ENCODE data around the gene B4GALT1. TPM values are rescaled to one million over a fixed set of nuclear protein-coding genes. Genes with fewer than 3 reads are reported as not detected.

B4GALT1 gene
- total RNA-seq, 1 experiment from 2014 or later = 69.6 TPM

DNA sequence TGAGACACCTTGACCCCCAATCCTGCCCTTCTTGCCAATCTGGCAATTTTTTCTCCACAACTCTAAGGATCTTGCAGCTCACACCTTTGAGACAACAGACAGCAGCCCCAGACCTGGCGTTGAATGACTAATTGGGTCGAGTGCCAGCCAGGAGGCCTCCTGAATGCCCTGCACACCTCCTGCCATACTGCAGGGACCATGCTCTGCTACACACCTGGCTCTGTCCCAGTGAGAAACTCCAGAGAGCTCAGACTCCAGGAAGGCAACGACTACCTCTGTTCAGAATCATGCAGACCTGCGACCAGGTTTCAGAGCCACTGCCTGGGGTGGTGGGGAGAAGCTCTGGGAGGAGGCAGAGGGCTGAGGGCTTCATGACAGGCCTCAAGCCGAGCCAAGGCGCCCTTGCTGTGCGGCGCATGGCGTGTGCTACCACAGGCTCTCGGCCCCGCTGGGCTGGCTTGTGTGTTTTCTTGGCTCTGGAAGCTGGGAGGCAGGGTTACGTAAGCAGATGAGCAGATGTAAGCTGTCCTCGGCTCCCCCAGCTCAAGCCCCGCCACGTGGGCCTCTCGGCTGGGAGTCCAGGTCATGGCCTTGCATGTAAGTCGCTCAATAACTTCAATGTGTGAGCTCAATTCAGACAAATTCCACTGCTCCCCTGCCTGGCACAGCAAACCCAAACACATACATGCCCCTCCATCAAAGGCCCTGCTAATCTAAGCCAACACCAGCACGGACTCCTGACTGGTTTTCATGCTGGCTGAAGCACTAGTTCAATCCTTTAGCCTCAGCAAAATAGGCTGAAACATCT, 27.5 kb downstream of the B4GALT1 start:
- DNase-seq (ENCODE audit: low read depth) = no peak

DNA sequence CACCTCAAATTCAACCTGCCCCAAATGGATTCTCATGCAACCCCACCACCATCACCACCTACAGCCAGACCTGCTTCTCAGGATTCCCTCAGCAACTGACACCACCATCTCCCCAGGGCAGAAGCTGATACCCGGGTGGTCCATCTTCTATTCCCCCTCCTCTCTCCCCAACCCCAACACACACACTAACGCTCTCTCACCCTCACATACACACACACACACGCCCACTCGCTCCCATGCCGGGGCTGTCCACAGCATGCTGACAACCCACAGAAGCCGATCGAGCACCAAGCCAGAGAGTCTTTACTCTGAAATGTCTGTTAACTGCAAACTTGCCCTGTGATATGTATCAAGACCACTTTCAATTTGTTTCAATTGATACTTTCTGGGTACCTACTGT, 28.4 kb downstream of the B4GALT1 start:
- DNase-seq (ENCODE audit: low read depth) = no peak

DNA sequence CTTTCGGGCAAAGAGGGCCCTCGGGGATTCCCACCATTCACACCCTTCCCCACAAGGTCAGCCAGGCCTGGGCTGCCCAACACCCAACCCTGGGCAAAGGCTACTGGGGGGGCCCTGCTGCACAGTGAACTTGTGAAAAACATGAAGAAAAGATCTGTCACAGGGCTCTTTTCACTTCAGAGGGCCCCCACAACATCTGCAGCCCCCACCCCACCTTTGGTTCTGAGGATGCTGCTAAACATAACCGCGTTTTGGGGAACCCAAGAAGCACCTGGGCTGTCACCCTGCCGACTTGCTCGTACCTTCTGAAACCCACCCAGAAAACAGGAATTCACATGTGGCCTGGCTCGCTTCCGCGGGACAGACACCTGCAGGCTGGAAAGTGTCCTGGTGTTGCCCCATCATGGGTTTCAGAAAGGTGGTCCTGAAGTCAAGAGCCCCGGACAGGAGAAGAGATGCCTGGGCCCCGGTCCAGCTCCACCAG, 29.3 kb downstream of the B4GALT1 start:
- DNase-seq (ENCODE audit: low read depth) = no peak

DNA sequence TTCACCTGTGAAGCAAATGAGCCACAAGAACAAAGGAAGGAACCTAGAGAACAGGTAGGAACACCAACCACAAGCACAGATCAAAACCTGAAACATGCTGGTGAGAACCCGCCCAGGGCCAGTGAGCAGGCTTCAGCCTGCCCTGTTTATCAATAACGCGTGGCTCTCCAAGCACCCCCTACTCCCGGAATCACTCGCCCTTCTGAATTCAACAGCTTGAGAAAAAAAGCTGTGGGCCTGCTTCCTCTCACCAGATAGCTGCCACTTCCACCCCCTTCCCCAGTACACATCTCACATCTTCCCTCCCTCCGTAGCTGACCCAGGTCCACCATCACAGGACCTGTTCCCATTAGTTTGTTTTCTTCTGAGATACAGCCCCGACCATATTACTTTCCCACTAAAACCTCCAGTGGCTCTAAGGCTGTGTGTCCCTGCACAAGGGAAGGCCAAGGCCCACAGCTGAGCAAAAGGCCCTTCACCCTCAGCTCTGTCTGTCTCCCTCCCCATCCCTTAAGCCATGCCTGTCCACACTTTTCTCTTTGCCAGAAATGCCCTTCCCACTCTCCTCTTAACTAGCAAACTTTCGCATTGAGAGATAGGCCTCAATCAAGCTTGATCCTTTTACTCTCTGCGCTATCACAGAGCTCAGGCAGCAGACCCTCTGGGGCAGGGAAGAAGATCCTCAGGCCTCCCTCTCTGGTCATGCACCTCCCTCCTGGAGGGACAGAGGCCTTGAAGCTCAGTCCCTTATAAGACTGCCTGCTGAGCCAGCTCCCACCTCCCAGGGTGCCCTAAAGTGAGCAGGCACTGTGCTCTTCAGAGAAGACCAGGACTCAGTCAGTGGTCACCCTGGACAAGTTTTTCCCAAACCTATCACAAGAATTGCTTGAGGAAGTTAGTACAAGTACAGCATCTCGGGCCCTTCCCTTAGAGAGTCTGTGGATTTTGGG, 30.1 kb downstream of the B4GALT1 start:
- no peak for DNase-seq (ENCODE audit: low read depth)

DNA sequence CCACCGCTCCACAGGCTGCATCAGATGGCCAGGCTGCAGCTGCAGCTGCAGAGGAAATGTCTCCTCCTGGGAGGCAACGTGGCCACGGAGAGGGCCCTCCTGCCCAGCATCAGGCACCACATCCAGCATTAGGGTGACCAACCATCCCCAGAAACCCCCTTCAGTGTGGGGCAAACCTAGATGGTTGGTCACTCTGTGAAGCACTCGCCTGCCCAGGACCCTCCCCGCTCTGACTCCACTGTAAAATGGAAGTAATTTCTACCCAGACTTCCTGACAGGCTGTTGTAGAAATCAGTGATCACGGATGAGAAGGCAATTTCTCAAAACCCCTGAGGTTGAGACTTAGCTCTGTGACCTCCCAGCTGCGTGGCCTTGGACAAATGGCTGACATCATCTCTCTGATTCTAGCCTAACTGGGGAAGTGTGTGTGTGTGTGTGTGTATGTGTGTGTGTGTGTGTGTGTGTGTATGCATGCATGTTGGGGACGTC, 31.6 kb downstream of the B4GALT1 start:
- DNase-seq (ENCODE audit: low read depth) = no peak

DNA sequence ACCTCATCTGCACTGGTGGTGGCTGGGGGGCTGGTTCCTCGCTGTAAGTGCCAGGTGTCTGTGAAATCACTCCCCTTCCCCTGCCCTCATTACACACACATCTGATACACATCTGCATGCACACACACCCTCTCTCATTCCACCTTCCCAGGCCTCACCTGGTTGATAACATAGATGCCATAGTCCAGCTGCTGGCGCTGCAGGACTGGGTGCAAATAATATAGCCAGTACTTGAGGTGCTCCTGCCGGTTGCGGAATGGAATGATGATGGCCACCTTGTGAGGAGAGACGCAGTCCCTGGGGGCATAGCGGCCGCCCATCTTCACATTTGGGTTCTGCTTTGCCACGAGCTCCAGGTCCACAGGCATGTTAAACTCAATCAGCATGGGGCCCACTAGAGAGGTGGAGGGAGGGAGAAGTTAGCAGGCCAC, 32.1 kb downstream of the B4GALT1 start:
- DNase-seq (ENCODE audit: low read depth) = no peak

DNA sequence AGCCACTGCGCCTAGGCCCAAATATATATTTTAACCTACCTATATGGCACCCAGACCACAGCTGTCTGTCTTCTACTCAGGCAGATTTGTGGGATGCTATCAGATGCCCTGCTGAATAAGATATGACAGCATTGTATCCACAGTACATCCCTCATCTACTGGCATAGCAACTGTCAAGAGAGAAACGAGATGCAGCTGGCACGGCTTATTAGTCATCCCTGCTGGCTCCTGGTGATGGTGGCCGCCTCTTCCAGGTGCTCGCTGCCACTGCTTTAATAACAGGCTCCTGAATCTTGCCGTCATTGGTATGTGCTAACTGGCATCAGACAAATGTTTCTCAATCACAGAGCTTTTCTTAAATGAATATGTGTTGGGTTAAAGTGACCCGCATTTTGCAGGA, 34.0 kb downstream of the B4GALT1 start:
- peak; percentile 52 for DNase-seq (ENCODE audit: low read depth)

DNA sequence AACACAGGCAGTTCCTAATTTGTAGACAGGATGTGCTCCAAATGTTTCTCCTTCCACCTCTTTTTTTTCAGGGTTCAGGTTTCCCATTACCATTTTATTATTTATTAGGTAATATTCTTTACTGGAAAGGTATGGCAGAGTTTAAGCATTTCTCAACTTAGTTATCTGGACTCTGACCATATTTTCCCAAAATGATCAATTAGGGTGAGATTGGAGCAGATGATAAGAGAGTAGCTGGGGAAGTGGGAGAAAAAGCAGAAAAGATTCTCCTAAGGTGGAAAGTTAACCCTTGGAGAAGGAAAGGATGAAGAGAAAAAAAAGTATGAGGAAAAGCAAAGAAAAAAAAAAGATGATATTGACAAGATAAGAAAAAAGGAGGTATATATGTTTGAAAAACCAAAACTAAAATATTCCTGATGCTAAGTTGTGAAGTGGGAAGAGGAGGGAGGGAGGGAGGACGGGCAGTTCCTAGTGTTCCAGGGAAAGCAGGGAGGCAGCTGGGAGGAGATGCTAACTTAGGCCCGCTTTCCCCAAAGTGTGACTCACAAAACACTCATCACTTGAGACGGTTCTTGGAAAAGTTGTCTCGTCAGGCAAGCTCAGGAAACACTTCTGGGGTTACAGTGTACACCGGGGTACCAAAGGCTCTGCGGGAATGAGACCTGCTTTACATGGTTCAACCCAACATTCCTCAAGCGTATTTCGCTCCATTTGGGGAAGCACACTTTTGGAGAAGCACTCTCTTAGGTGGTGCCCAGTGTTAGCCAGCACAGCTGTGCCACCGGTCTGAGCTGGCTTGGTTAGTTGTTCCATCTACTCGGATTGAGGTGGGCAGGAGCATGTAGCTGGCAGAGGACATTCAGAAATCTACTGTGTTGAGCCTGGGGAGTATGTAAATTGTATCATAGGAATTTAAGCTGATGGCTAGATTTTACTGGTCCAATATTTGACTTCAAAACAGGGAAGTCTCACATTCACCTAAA, 35.1 kb downstream of the B4GALT1 start:
- DNase-seq (ENCODE audit: low read depth) = peak; percentile 85

DNA sequence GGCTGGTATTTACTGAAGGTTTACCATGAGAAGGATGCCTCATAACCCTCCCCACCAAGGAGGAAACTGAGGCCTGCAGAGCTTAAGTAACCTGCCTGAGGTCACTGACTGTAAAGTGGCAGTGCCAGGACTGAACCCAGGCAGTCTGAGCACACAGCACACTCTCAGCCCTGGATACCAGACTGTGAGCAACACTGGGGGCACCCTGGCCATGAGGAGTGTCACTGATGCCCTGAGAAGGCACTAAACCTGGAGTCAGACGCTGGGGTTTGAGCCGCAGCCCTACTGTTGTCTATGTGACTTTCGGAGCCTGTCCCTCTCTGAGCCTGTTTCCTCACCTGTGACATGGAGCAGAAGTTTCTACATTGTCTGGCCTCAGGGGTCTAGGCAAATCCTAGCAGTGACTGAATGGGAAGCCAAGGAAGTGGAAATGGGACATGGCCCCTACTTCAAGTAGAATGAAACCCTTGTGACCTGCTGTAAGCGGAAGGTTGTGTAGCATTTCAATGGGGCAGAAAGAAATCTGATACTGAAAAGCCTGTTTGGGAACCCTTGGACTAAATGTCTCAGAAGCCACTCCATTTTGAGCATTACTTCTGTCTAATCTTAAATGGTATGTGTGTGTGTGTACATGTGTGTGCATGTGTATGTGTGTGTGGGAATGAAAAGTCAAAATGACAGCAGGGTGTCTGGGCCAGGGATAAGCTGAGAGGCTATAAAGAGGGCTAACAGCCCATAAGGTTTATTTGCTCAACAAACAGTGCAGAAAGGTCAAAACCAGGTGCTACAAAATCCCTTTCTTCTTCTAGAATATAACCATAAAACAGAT, 36.0 kb downstream of the B4GALT1 start:
- no peak for DNase-seq (ENCODE audit: low read depth)

DNA sequence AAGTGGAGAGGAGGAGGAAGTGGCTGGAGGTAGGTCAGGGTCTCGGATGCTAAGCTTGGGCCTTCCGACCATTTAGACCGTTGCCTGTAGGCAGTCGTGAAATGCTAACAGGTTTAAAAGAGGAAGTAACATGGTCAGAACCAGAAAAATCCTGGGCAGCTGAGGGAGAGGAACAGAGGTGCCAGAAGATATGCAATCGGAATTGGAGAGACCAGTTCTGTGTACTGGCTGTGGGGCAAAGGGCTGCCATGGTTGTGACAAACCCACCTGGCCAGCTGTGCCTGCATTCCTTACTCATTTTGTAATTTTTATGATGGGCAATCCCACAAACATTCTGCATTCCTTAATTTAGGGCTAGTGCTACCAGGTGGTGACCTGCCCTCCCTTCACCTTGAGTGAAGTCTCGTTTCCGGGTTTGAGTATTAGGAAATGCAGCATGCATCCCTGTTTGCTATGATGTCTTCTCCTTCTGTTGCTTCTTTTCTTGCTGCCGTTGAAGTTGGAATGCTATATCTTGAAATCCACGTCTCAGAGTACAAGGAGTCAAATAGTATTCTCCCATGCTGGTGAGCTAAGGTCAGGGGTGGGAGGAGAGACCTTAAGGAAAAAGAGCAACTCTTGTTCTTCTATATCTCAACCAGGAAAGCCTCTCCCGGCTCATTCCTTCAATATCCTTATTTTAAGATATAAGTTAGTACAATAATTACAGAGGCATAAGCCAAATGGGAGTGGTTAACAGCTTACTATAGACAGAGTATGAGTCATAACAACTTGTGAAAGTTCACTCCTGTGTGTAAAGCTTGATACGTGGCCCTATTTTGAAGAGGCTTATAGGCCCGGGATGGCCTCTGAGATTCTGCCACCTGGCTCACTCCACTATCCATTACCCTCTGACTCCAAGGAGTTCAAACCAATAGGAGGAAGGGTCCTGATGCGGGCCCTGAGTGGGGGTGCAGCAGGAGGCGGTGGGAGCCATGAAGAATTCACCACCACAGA, 37.0 kb downstream of the B4GALT1 start:
- DNase-seq (ENCODE audit: low read depth) = no peak

DNA sequence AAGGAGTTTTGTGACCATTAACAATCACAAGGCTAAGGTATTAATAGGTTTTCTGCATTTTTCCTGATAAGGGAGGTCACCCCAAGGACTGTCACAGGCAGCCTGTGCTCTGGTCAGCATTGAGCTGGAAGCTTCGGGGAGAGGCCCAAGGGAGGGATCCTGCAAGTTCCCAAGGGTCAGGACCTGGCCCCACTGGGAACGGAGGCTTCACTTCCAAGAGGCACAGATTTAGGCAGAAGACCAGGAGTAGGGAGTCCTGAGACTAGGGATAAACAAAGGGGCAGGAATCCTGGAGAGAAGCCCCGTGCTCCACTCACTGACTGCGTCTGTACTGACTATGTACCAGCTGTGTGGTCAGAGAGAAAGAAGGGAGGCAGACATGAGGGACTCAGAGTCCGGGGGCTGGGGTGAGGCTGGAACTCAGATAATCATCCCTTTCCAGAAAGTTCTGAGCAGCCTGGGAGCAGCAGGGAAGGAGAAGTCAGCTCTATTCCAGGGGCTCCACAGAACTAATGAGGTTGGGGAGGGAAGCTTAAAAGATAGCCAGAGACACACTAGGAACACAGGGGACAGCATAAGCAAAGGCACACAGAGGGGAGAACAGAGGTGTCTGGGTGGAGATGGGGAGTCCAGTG, 37.8 kb downstream of the B4GALT1 start:
- DNase-seq (ENCODE audit: low read depth) = no peak

DNA sequence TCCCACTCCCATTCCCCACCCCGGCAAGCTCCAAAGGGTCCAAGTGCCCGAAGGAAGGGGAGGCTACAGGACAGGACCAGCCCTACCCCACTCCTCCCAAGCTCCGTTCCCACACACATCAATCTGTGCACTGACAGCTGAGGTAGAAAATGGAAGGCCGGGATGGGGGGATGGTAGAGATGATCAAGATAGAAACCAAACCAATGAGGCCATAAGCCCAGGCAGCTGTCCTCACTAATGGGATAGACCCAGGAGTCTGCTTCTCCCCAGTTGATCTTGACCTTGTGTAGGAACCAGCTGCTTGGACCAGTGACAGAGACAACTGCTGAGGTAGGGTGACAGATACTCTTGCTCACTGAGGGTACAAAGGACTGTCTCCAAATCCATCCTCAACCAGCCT, 38.6 kb downstream of the B4GALT1 start:
- DNase-seq (ENCODE audit: low read depth) = no peak

DNA sequence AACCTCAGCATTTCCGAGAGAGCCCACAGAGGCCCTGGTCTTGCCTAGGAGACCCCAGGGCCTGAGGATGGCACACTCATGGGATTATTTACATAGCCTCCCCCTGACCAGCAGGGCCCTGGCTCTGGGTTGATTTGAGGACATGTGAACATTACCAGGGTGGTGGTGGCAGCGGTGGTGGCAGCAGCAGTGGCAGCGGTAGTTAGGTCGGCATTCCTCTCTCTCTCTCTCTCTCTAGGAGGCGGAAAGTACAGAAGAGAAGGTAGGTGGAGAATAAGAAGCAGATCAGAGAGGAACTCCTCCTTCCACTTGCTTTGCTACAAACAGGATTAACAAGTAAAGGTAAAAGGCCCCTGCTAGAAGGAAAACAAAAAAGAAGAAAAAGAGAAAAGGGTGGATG, 39.3 kb downstream of the B4GALT1 start:
- no peak for DNase-seq (ENCODE audit: low read depth)

DNA sequence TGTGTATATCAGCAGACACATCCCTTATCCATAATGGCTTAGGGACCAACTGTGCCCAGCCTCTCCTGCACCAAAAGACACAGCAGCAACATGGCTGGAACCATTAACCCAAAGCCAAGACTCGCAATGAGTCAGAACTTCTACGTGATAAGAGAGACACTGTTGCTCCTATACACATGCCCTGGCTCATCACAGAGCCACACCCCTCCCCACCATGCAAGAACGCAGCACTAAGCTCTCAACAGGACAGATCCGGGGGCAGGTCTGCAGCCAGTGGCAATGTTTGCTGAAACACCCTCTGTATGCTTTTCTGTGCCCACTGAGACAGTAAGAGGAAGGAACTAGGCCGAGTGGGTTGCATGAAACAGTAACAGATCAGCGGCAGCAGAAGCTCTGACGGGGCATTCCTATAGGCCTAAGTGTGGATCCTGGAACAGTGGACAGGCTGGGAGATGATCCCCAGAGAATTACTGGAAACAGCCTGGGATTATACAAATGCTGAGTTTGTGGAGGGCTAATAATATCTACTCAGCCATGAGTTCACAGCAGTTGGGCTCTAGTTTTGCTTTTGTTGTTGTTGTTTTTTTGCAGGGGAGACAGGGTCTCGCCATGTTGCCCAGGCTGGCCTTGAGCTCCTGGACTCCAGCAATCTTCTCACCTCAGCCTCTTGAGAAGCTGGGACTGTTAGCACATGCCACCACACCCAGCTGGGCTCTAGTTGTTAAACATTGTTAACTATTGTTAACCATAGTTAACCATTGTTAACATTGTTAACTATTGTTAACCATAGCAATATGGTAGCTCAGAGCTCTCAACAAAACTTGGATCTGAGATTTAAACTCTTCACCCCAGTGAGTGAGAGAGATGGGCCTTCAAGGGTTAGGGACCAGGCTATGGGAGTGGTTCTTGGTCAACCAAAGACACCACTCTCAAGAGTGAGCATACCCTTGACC, 41.0 kb downstream of the B4GALT1 start:
- DNase-seq (ENCODE audit: low read depth) = no peak

DNA sequence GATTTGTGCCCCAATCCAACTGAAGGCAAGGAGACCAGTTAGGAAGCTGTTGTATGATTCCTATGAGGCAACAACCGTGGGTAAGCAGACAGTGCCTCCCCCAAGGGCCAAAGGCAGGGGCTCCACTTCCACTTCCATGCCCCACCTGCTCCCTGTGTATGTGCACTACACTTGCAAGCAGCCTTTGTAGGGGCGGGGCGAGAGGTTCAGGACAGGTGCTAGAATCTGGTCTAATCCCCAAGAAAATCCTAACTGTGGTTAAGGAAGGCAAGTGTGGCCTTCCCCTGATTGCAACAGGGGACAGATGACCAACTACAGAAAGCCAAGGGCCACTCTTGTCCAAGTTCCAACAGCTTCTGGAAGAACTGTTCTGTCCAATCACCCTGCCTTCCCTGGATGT, 41.7 kb downstream of the B4GALT1 start:
- no peak for DNase-seq (ENCODE audit: low read depth)

DNA sequence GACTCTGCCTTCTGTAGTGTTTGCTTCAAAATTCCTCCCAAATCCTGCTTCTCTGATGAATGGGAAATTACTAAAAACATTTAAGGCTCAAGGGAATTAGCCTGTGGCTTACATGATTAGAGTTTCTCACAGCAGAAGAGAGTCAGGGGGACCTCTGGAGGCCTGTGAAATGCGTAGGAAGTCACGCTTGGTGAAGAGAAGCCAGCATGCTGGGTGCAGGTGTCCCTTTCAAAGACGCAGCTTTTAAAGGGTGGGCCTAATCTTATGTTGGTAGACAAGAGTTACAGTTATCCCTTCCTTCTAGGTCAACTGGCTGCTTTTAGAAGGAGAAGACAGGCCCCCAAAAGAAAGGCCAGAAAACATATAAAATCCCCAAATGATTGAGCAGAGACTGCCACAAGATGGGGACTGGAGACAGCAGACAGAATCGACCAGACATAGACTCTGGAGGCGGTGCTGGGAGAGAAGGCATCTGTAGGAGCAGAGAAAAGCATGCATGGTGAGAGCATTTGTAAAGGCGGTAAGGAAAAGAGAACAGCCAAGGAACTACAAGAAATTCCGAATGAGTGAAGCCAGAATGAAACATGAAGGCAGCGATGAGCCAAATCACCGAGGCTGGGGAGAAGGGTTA, 42.3 kb downstream of the B4GALT1 start:
- DNase-seq (ENCODE audit: low read depth) = no peak

DNA sequence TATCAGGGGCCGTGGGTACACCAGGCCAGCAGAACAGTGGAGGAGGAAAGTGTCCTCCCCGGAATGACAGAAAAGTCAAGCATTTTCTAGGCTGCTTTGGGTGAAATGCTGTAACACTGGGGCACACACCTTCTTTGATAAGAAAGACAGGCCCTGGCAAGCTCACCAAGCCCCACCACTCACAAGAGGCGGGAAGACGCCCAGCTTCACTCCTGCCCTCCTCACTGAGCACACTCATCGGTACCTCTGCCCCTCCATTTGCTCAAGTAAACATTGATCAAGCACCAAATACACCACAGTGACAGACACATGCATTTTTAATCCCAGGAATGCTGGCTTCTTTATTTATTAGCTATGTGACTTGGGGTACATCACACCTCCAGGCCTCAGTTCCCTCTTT, 43.1 kb downstream of the B4GALT1 start:
- no peak for DNase-seq (ENCODE audit: low read depth)

Measured in M059J (cell line).